NCI-H460 (cell line): Measurements from ENCODE around the gene BEST1. TPM values are rescaled to one million over a fixed set of nuclear protein-coding genes. Genes with fewer than 3 reads are reported as not detected.

ENCODE experiments used
- DNase-seq: peaks from one replicate; pipeline ENCODE4 v3.0.0-alpha.2; 2016; ENCODE audit warnings: low read depth; ENCODE audit errors: extremely low read depth
- small RNA-seq, 2 experiments: library from RNA; depleted of rRNA; stranded (forward); fragments of <200 nt; gene quantifications; one replicate each; pipeline ENCODE3, GENCODE V24; 2014
- total RNA-seq: library from RNA; depleted of rRNA; stranded (reverse); fragments of >200 nt; shearing (Covaris generic); gene quantifications from 2 replicates; pipeline ENCODE4 v1.2.3, GENCODE V29; 2014; rRNA removed

Gene BEST1
- total RNA-seq, 1 experiment from 2014 or later: 10.7 TPM

DNA sequence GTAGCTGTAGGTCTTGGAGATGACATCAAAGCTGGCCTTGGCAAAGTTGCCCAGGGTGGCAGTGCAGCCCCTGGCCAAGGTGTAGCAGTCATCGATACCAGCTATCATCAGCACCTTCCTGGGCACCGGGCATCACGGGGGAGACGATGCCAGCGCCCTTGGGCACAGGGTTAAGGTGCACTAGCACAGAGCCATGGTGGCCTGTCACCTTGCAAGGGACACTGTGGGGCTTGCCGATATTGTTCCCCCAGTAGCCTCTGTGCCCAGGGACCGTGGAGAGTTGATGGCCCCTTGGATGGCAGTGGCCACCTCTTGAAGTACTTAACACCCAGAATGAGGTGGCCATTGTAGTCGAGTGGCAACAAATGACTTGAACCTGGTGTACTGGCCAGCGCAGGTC, 61.7 kb downstream of the BEST1 start:
- no peak for DNase-seq

DNA sequence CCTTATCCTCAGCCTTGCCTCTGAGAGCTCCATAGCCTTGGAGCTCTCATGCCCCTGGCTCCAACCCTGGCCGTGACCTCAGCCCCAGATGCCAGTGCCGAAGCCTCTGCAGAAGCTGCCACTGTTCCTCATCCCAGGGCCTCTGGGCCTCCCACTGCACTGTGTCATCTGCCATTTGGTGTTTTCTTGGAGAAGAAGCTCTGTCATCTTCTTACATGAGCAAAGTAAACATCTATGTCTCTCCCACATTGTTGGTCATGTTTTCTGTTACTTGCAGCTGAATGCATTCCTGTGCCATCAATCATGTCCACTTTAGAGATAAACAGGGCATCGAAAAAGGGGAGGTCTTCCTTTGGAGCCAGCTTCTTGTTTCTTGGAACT, 62.3 kb downstream of the BEST1 start:
- DNase-seq: no peak

DNA sequence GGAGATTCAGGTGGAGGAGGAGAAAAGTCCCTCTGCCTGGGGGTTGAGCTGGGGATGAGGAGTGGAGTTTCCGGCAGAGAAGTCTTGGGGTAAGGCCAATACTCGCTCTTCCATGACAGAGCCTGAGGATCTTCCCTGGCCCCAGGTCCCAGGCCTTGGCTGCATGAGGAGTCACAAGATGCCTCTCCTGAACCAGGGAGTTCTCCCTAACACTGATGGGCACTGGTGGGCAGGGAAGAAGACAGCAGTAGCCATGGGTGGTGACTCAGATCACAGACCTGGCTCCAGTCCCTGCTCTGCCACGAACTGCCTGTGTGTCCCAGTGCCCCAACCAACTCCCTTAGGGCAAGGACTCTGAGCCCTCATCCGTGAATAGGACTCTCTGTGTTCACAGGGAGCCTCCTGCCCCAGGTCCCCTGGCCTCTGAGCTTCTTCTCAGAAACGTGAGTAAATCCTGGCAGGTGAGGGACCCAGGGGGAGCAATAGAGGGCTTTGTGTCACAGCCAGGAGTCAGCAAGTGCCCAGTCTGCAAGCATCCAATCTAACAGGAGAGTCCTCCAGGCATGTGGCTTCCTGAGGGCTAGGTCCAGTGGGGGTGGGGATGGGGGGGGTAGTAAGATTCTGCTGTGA, 62.8 kb downstream of the BEST1 start:
- DNase-seq: no peak

Small RNA genes lying within 50 kb of the gene (small RNA-seq; reads per million reads assigned to genes)
- 0 reads per million in 2 experiments for gene RNU6-1243P

Other genes starting within 250 kb of the BEST1 start
- gene MYRF, start 197.7 kb upstream of the BEST1 start, total RNA-seq: 0.30 and 0.35 TPM in 2 replicates
- 95.4 and 111 TPM in 2 replicates for gene TMEM258, start 157.8 kb upstream of the BEST1 start, total RNA-seq
- gene FEN1, start 157.4 kb upstream of the BEST1 start, total RNA-seq: 19.3 and 21.3 TPM in 2 replicates
- gene FADS1, start 133.3 kb upstream of the BEST1 start, total RNA-seq: 89.8 and 95.9 TPM in 2 replicates
- gene FADS2, start 122.1 kb upstream of the BEST1 start, total RNA-seq: 19.3 and 23.1 TPM in 2 replicates
- gene FADS3, start 58.8 kb upstream of the BEST1 start, total RNA-seq: 16.8 and 27.7 TPM in 2 replicates
- 3.2 and 4.6 TPM in 2 replicates for gene RAB3IL1, start 32.8 kb upstream of the BEST1 start, total RNA-seq
- 2,410 TPM in 2 replicates for gene FTH1, start 17.3 kb downstream of the BEST1 start, total RNA-seq
- 35.5 and 36.4 TPM in 2 replicates for gene INCENP, start 173.7 kb downstream of the BEST1 start, total RNA-seq
- not detected in 2 replicates for gene SCGB1D1, start 239.9 kb downstream of the BEST1 start, total RNA-seq